Hematopoietic multipotent progenitor cell treated with erythropoietin and hydrocortisone succinate and interleukin-3 and kit ligand, for 6 days (in vitro differentiated cells): Measurements from ENCODE around the gene ZBTB47.

Source experiments
- DNase-seq: peaks from one replicate; pipeline ENCODE4 v3.0.0-alpha.2; 2015

The ZBTB47 gene

GRCh38 chr3:42653560-42654330 lies at the start of gene ZBTB47:
Gene ZBTB47 (plus strand): TSS chr3:42653697. CDS start chr3:42658356, 4,659 bp downstream.
- peak; percentile 33 for DNase-seq

- peak; percentile 34 for DNase-seq
These were observed 47.8 kb upstream of the ZBTB47 start for GRCh38 chr3:42605546-42606173.

GRCh38 chr3:42608581-42608980 lies 44.9 kb upstream of the ZBTB47 start:
- DNase-seq, result no peak

GRCh38 chr3:42610976-42611375 lies 42.5 kb upstream of the ZBTB47 start:
- DNase-seq, result peak; percentile 31

- DNase-seq, result peak; percentile 45
These were observed 41.3 kb upstream of the ZBTB47 start for GRCh38 chr3:42612217-42612616.

GRCh38 chr3:42612928-42613327 lies 40.6 kb upstream of the ZBTB47 start:
- no peak for DNase-seq

- DNase-seq, result peak; percentile 63
These were observed 40.0 kb upstream of the ZBTB47 start for GRCh38 chr3:42613462-42613861.

GRCh38 chr3:42631620-42632019 lies 21.9 kb upstream of the ZBTB47 start:
- DNase-seq, result no peak

- no peak for DNase-seq
These were observed 21.4 kb upstream of the ZBTB47 start for GRCh38 chr3:42632146-42632545.

- DNase-seq, result no peak
These were observed 20.0 kb upstream of the ZBTB47 start for GRCh38 chr3:42633544-42633943.

GRCh38 chr3:42635111-42635510 lies 18.4 kb upstream of the ZBTB47 start:
- peak; percentile 61 for DNase-seq

GRCh38 chr3:42637001-42637400 lies 16.5 kb upstream of the ZBTB47 start:
- no peak for DNase-seq

- DNase-seq, result no peak
These were observed 15.1 kb upstream of the ZBTB47 start for GRCh38 chr3:42638339-42638842.

GRCh38 chr3:42639192-42639591 lies 14.3 kb upstream of the ZBTB47 start:
- DNase-seq, result no peak

GRCh38 chr3:42640129-42640528 lies 13.4 kb upstream of the ZBTB47 start:
- no peak for DNase-seq

GRCh38 chr3:42640771-42641370 lies 12.6 kb upstream of the ZBTB47 start:
- no peak for DNase-seq

- no peak for DNase-seq
These were observed 5.6 kb upstream of the ZBTB47 start for GRCh38 chr3:42647821-42648459.

GRCh38 chr3:42649006-42649405 lies 4.5 kb upstream of the ZBTB47 start:
- no peak for DNase-seq

GRCh38 chr3:42649783-42650182 lies 3.7 kb upstream of the ZBTB47 start:
- no peak for DNase-seq

- no peak for DNase-seq
These were observed 2.0 kb upstream of the ZBTB47 start for GRCh38 chr3:42651248-42652091.

- DNase-seq, result no peak
These were observed 1.3 kb upstream of the ZBTB47 start for GRCh38 chr3:42652251-42652610.

- peak; percentile 80 for DNase-seq
These were observed 740 bp upstream of the ZBTB47 start for GRCh38 chr3:42652611-42653302.
